ENCODE measurements around the gene WWOX.

Gene WWOX

DNA sequence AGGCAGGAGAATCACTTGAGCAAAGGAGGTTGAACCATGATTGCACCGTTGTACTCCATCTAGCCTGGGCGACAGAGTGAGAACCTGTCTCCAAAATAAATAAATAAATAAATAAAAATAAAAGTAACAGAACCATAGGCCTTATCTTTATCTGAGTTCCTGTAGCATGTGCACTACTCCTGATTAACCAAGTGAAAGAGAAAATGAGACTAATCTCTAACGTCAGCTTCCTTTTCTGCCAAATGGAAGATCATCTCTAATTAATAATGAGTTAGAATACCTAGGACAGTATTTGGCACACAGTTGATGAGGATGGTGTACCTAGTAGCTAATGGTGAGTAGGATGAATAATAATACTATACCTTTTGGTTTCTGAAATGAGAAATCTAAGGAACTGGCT, 520.4 kb downstream of the WWOX start:
- intact Hi-C loops (cut with DNase I) = no loop called here
- no peak for DNase-seq

DNA sequence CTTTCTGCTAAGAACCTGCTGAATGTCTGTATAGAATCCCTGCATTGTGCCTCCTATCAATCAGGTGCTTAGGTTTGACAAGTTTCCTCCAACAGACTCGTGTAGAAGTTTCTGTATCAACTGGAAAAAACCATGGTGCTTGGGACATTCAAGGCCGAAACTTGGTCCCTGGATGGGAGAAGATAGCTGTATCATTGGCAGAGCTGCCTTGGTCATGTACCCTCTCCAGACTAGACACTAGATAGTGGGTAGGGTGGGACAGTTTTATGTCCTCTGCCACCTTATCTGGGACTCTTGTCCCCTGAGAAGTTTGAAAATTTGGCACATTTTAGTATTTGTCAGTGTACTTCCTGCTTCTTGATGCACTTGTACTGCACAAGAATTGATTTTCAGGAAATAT, 520.8 kb downstream of the WWOX start:
- intact Hi-C loops (cut with DNase I) = no loop called here
- no peak for DNase-seq

DNA sequence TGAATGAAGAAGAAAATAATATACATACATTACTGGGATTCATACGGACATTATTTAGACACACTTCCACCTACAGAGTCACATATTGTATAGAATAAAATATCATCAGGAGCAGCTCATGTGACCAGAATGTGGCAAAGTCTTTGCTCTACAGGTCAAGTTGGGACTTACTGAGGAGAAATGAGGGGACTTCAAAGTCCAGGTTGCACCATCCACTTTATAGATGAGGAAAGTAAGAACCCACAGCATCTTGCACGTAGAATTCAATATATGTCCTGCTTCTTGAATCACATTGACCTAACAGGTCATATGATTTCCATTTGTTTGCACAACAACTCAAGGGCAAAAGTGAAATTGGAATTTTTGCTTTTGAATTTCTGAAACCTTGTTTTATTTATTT, 524.3 kb downstream of the WWOX start:
- intact Hi-C loops (cut with DNase I) = no loop called here
- no peak for DNase-seq

DNA sequence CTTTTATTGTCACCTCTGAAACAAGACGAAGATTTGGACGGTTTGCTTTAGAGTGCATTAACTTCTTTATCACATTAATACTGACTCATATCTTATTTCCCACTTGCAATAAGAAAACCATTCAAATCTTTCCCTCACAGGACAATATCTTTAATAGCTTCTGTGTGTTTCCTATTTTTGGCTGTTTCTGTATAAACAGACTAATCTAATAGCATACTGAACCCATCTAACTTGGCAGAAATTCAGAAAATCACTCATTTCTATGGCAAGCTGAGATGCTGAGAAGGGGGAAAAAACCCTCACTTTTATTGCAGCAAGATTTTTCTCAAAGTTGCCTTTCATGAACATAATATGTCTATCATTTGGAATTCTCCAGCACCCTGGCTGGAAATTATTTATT, 524.9 kb downstream of the WWOX start:
- no peak for DNase-seq
- intact Hi-C loops (cut with DNase I) = no loop called here

DNA sequence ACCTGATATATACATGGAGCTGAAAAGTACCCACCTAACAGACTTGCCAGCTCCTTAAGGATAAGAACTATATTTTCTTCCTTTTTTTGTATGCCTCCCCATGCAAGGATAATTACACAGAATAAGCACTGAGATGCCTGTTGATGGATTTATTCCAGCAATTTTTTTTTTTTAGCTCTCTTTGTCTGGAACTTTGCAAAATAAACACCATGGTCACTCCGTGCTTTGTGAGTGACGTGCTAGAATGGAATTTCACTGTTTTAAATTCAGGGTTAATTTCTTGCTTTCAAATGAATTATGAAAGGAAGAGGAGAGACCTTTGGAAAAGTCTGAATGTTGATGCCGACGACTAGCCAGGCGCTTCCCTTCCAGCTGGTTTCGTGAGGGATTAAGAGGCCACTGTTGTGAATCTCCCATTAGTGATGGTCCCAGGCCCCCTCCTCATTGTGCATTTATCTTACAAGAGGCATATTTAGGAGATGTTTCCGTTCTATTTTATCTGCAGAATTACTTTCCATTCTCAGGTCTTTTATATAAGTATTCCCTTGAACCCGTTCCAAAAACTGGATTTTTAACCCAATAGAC, 529.1 kb downstream of the WWOX start:
- no peak for DNase-seq
- intact Hi-C loops (cut with DNase I) = no loop called here

DNA sequence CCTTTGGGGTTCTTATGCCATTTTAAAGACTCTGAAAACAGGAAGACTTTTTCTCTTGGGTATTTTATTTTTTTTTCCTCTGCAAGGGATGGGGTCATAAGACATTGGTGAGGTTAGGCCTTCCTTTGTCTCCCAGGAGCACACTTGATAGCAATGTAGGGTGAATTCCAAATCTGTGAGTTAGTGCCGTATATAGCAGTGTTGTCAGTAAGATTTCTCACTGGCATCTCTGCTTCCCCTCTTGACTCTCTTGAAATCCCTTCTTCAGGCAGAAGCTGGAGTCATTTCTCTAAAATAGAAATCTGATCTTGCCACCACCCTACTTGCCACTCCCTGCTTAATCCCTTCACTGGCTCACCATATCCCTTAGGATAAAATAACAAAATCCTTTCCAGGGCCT, 529.7 kb downstream of the WWOX start:
- no peak for DNase-seq
- intact Hi-C loops (cut with DNase I) = no loop called here

DNA sequence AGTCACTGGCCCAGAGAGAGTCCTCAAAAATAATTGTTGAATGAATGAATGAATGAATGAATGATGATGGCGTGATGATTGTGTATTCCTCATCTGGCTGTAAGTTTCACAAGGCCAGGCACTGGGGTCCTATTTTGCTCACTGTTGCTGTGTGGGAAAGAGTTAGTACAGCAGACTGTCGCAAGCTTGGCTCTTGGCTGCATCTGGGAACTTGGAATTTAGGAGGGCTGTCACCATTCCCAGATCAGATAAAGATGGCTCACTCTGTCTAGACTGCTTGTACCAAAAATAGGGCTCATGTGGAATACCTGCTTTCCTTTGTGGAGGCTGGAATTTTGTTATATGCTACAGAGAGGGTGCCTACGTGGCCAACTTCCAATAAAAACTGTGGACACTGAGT, 530.6 kb downstream of the WWOX start:
- DNase-seq = no peak
- intact Hi-C loops (cut with DNase I) = no loop called here

DNA sequence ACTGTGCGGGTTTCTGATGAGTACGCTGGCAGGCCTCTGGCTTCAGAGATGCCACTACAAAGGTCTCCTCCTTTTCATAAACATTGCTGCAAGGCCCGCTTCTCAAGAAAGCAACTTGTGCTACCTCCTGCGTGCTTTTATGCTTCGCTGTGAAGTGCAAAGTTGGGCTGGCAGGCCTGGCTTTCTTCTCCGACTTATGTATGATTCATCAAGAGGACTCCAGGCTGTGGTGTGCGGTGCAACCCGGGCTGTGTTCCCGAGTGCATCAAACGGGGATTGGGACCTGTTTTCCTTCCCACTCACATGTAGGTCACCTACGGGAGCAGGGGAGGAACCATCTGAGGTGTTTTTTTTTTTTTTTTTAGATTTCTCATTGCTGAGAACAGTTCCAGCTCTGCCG, 534.1 kb downstream of the WWOX start:
- intact Hi-C loops (cut with DNase I) = no loop called here
- DNase-seq = no peak

DNA sequence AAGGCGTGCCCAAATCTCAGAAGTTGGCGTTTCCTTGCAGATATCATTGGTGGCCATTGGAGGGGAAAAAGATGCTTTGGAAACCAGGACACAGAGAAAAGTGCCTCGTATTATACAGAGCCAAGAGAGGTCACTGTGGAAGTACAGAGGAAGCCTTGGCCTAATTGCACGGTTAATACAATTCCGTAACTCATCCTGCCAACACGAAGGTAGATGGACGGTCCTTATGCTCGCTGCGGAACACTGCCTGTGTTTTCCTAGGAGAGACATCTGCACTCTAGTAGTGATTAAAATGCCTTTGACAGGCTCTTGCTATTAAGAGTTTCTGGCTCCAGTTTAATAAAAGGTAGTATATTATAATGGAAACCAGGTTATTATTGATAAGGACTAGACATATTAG, 536.4 kb downstream of the WWOX start:
- intact Hi-C loops (cut with DNase I) = no loop called here

DNA sequence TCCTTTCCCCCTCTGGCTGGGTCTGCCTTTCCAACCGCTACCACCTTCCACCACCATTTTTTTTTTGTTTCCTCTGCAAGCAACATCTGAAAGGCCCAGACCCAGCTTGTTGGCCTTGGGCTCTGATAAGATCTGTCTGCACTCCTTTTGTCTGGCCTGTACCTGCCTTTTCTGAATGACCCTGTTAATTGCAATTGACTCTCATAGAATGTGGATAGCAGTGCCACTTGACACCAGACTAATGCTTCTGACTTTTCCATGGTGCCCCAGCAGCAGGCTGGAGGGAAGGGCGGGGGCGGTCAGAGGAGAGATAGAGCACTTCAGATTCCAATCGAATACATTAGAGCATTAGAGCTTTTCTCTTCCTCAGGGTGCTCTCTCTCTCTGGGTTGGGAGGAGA, 538.9 kb downstream of the WWOX start:
- no peak for DNase-seq
- intact Hi-C loops (cut with DNase I) = no loop called here

More for the DNA sequence above, 536.4 kb downstream of the WWOX start:
- no peak for DNase-seq

DNA sequence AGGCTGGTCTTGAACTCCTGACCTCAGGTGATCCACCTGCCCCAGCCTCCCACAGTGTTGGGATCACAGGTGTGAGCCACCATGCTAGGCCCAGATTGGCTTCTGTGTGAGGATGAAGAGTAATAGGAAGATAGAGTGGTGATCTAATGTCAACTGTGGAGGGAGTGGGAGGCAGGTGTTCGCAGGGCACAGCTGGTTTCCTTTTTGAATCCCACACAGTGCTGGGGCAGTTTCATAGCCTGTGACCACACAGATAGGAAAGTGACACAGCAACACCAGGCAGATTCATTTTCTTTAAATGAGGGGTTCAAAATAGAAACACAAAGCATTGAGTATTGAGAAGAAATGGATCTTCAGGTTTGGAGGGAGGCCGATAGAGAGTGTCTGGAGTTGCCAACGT, 540.3 kb downstream of the WWOX start:
- intact Hi-C loops (cut with DNase I) = no loop called here

DNA sequence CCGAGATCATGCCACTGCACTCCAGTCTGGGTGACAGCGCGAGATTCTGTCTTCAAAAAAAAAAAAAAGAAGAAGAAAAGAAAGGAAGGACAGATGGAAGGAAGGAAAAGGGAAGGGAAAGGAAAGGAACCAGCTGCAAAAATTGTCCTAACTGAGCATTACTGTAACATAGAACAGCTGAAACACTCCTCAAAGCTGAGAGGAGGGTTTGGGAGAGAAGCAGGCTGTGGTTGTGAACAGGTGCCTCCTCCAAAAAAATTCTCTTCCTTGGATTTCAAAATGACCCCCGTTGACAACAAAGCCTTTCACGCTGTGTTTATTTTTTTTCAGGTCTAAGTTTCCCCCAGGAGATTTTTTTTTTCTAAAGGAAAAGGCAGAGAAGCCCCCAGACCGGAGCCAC, 541.4 kb downstream of the WWOX start:
- intact Hi-C loops (cut with DNase I) = no loop called here
- no peak for DNase-seq

More for the DNA sequence above, 540.3 kb downstream of the WWOX start:
- no peak for DNase-seq

DNA sequence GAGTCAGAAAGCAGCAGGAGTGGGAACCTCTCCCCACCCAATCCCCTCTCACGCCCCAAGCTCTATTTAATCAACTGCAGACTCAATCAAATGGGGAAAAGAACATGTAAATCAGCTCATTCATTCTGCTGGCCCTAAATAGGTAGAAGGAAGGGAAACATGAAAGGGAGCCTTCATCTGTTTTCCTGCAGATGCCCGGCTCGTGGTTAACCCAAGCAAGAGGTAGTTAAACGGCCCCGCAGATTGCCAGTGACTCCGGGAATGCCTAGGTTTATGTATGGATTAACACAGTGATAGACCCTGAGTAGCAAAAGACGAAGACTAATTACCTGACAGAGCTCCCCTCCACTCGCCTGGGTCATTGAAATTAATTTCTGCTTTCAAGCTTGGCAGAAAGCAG, 542.0 kb downstream of the WWOX start:
- intact Hi-C loops (cut with DNase I) = no loop called here
- DNase-seq = no peak

DNA sequence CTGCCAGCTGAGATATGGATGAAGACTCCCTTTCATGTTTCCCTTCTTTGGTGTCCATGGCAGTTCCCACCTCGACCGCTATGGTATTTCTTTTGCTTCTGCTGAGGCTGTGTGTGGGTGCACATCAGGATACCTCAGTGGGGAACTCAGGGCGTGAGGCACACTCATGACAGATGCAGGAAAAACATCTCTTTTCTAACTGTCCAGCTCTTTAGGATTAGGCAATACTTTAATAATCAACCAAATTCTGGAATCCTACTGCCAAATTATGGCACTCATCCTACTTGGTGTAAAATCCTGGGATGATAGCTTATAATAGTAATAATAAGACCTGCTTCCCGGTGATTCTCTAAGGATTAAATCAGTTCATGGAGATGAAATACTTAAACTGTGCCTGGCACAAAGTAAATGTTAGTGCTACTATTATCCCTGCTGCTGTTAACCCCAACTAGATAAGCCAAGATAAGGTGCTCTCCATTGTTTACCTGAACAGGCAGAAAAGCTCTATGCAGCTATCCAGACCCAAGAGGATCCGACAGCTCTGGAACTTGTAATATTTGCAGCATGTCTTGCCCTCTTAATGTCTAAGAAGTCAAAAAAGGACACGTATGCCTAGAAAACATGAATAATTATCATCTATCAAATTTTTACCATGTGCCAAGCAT, 543.3 kb downstream of the WWOX start:
- intact Hi-C loops (cut with DNase I) = no loop called here
- DNase-seq = no peak

DNA sequence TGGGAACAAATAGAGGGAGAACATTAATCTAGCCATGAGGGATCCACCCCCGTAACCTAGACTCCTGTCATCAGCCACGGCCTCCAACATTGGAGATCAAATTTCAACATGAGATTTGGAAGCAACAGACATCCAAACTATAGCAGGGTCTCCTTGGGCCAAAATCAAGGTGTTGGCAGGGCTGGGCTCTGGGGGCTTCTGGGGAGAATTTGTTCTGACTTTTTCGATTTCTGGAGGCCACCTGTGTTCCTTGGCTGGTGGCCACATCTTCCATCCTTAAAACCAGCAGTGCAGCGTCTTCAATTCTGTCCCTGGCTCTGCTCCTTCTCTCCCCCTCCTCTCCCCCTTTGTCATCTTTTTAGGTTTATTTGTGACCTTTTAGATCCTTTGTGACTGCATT, 546.2 kb downstream of the WWOX start:
- intact Hi-C loops (cut with DNase I) = no loop called here
- DNase-seq = no peak

DNA sequence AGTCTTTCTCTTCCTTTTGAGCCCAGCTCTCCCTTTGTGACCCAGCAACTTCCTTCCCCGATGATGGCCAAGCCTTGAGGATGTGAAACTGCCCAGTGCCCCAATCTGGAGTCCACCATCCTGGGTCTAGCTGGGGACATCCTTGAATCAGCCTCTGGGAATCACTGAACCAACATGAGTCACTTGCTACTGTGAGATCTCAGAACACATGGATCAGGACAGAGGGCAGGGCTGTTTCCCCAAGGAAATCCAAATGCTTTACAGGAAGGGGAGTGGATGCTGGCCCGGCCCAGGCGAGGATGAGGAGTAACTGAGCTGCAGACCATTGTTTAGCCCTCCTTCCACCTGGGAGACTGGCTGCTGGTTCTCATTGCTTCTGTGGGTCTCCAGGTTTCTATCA, 547.6 kb downstream of the WWOX start:
- intact Hi-C loops (cut with DNase I) = no loop called here
- DNase-seq = no peak

DNA sequence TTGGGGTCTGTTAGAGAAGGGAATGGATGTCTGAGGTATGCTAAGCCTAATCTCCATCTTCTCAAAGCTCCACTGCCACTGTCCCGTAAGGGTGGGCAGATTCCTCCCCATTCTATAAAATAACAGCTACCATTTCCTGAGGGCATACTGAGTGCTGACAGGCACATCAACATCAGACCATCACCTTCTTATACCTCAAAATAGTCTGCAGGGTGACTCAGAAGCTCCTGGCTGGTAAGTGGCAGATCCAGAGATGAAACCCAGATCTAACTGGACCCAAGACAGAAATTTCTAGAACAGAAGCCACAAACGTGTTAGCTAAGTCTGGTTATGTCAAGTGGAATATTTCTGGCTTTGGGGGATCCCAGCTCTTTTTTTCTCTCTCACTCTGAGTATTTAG, 548.0 kb downstream of the WWOX start:
- no peak for DNase-seq
- intact Hi-C loops (cut with DNase I) = no loop called here

DNA sequence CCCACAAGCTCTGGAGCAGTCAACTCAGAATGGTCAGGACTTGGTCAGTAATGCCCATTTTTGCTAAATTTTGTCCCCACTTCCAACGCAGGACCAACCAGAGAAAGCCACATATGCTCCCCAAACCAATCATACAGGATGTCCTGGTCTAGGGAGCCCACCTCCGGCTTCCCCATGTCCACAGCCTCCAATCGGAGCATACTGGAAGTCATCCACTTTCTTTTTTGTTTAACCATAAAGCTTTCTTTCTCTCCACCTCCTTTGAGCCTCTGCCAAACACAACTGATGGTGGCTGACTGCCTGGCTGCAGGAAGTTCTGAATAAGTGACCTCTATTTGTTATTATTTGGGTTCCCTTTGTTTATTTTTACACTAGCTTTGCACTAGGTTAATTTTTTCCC, 549.1 kb downstream of the WWOX start:
- intact Hi-C loops (cut with DNase I) = no loop called here
- DNase-seq = no peak

DNA sequence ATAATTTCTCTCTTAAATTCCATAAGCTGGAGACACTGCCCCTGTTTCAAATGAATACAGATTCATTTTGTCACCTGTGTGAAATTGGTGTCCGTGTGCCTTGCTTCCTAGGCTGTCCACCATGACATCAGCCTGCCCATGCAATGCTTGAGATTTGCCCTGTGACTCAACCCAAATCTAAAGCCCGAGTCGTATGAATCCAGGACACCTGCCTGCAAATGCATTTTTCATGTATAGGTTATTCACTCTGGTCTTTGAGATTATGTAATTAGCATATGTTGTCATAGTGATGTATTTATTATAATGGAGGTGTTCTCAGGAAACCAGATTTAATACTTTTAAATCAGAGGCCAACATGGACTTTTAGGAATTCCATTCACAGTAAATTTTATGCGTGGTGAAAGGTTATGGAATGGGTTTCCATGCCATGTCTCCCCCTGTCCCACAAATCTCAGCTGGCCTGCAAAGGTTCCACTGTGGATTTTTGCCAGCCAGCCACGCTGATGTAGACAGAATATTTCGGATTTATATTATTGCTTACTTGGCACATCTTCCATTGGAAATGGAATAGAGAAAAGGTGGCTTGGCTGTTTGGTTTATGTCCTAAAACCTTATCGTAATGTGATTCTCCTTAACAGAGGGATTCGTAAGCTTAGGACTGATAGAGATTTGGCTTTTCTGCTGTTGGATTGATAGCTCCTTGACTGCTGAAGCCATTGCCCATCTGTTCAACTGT, 551.1 kb downstream of the WWOX start:
- intact Hi-C loops (cut with DNase I) = no loop called here

DNA sequence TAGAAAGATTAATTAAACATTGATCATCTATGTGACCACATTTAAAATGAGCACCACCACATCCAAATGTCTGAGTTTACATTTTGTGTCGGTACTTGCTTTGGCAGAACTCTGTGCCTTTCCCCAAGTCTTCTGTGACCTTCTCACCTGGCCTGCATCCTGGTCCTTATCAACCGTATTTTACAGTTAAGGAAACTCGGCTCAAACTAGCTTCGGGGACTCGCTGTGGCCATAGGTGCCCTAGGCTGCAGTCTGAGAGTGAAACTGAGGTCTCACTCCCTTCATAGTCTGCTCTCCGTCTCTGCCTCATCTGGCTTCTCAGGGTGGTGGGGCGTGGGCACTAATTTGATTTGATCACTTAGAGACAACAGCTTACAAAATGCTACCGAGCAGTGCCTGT, 555.5 kb downstream of the WWOX start:
- intact Hi-C loops (cut with DNase I) = no loop called here
- DNase-seq = no peak

More for the DNA sequence above, 551.1 kb downstream of the WWOX start:
- no peak for DNase-seq

DNA sequence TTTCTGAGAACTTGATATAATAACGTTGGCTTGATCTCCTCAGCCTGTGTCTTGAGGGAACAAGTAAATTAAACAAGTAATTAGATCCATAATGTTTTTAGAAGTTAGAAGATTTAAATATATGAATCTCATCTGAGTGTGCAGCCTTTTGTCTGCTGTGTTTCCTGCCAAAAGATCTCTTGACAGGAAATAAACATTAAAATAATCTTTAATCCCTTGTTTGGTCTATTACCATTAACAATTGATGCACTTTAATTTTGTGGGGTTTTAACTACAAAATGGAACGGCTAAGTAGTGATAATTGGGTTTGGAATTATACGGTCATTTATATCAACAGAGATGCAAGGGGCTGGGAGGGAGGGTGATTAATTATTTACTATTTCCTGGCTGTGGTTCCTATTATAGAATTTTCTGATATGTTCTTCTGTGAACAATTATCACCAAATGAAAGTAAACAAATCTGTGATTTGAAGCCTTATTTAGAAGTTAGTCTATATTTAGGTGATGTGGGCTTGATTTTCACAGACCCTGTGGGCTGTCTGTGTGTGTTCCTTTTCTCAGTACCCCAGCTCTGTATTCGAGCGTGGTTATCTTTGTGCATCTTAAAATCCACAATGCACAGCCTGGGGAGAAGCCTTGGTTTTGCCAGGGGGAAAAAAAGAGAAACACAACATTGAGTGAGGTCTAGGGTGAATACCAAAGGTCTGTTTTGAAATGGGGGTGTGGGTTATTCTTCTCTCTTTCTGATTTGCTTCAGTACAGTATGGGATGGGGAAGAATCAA, 556.1 kb downstream of the WWOX start:
- intact Hi-C loops (cut with DNase I) = no loop called here
- no peak for DNase-seq

All from posterior cingulate gyrus (tissue), 11 donors.